Left colon (tissue), 2 donors: ENCODE data around the gene KIAA0408. TPM values are rescaled to one million over a fixed set of nuclear protein-coding genes. Genes with fewer than 3 reads are reported as not detected.

Experiments
- ATAC-seq: fragments of 200-7000 bp; cut with Tn5 transposase; one replicate; pipeline ENCODE4 v1.9.1; 2020; ENCODE audit warnings: mild to moderate bottlenecking, moderate library complexity
- DNase-seq, 2 donors: peaks; one replicate each; pipeline ENCODE4 v3.0.0-alpha.2; 2020
- intact Hi-C, 2 donors: fragments of 100-400 bp; cut with DNase I in 1 of 2; cut with micrococcal nuclease in 1 of 2; formaldehyde crosslinking; loops; one replicate each; pipeline versions ENCODE4 v1.11.2 to v1.14.0; 2022; cut with DNase I, micrococcal nuclease
- total RNA-seq, 2 donors: library from RNA; stranded (reverse); fragmentation: NEBNext Ultra II Directional; extraction: Animal tissue kit (Norgen Biotek cat#: 25700); gene quantifications; one replicate each; pipeline ENCODE4 v1.2.1, GENCODE V29; 2021
- donor health status: DM: no; HTN: no; CAD: no.
- donor health status: DM: yes; HTN: yes; CAD: no.

Gene KIAA0408
- total RNA-seq, 2 donors from 2014 or later: 1.5 to 6.5 TPM

DNA sequence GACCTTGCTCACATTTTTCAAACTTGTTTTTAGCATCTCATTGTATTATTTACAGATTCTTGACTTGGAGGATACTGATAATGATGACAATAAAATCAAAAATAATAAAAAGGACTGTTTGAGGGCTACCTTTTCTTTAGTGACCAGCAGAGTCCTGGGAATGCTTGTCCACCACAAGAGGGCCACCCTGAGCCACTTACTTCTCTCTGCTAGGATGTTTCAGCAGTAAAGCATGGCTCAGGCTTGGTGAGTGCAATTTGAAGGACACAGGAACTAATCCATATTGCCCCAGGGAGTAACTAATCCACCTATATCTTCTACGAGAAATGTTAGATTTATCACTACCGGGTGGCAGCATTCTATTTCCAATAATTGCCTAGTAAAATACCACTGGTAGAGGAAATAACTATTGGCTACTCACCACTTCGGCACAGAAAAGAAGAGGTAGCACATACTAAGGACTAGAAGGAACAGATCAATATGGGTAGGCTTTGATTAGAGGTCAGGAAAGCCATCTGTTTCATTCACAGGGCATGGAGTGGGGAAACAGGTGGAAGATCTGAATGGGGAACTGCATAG, 5.8 kb upstream of the KIAA0408 start:
- intact Hi-C loops: loop anchor here in 1 of 2 donors (5.0 to 10.0 kb wide), 3 partner anchors 52 to 160 kb away; partner anchors contain the start of gene MTCL3
- DNase-seq: peak; percentile 64 to 68
- peak; percentile 80 for ATAC-seq

DNA sequence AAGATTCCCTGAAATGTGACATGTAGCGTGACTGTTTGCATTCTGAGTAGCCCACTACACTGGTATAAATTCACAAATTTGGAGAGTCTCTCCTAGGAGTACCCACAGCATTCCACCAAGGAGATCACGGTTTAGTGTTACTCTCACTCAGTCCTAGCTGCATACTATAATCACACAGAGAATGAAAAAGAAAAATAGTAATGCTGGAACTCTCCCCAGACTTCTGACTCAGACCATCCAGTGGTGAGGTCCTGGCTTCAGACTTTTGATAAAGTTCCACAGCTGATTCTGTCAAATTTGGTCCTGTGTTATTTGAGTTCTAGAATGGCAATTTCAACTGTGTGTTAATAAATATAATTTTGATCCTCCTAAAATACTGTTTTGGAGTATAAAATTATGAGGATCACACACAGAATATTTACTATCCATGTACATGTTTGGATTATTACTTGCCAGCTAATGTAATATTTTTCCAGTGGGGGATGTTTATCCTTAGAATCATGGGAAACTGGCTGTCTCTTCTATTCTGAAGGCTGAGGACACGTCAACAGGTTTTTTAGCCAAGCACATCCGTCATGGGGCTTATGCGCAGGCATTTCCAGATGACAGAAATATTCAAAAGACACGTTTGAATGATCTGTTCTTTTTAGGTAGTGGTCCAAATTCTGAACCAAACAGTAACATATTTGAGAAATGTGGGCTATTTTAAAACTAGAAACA, 5.1 kb upstream of the KIAA0408 start:
- no peak for DNase-seq
- no peak for ATAC-seq
- intact Hi-C loops: loop anchor here in 1 of 2 donors (5.0 to 10.0 kb wide), 2 partner anchors 73 to 160 kb away; no protein-coding TSS in a partner anchor

DNA sequence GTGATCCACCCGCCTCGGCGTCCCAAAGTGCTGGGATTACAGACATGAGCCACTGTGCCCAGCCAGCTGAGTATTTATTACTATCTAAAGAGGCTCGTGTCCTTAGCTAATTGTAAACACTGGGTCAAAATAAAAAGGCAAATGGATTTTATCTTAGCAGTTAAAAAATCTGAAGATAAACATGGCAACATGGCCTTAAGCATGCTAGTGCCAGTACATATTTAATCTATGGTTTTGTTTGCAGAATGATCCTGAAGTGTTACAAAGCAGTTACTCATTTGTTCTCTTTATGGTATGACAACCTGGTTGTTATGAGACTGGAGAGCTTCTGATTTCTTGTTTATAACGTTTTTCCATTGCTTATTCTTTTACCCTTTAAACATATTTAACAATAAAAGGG, 3.9 kb upstream of the KIAA0408 start:
- ATAC-seq: no peak
- intact Hi-C loops: loop anchor here in 1 of 2 donors (5.0 to 10.0 kb wide), 2 partner anchors 74 to 158 kb away; no protein-coding TSS in a partner anchor
- DNase-seq: no peak

GRCh38 chr6:127462376-127462775, 3.2 kb upstream of the KIAA0408 start:
- no peak for ATAC-seq
- intact Hi-C loops: loop anchor here in 1 of 2 donors (5.0 to 10.0 kb wide), 2 partner anchors 75 to 158 kb away; no protein-coding TSS in a partner anchor
- DNase-seq: no peak

DNA sequence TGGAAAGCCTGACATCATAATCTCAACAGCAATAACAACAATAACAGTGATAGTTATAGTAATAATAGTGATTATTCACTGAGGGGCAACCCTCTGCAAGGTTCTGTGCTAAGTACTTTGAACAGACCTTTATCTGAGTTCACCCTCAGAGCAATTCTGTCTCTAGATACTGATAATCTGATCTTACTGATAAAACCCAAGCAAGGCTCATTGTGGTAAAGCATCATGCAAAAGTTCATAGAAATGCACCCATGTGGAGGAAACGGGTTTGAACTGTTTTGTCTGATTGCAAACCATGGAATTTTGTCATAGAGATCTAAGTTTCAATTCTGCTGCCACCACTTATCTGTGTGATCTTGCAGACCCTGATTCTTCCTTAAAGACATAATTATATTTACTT, 1.3 kb upstream of the KIAA0408 start:
- intact Hi-C loops: loop anchor here in 1 of 2 donors (5.0 to 10.0 kb wide), 2 partner anchors 77 to 156 kb away; no protein-coding TSS in a partner anchor
- ATAC-seq: no peak
- DNase-seq: no peak

GRCh38 chr6:127458817-127459216, 372 bp downstream of the KIAA0408 start:
- intact Hi-C loops: no loop called here
- DNase-seq: peak in 1 of 2 donors; percentile 39

DNA sequence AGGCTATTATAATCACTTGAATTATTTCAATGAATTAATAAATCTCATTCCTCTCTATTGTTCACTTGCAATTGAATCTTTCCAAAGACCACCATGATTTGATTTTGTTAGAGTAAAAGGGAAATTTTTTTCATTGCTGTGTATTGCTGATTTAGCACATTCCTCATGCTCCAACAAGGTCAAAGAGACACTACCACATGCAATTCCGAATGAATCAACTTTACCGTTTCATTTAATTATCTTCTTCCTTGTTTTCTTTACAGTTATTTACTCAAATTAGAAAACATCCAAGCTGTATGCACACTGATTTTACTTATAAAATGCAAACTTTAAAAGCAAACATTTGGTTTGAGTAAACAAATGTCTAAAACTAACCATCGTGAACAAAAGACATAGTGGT, 967 bp downstream of the KIAA0408 start:
- ATAC-seq (no peak), DNase-seq (no peak)
- intact Hi-C loops: no loop called here

More at GRCh38 chr6:127458817-127459216, 372 bp downstream of the KIAA0408 start:
- ATAC-seq: no peak

DNA sequence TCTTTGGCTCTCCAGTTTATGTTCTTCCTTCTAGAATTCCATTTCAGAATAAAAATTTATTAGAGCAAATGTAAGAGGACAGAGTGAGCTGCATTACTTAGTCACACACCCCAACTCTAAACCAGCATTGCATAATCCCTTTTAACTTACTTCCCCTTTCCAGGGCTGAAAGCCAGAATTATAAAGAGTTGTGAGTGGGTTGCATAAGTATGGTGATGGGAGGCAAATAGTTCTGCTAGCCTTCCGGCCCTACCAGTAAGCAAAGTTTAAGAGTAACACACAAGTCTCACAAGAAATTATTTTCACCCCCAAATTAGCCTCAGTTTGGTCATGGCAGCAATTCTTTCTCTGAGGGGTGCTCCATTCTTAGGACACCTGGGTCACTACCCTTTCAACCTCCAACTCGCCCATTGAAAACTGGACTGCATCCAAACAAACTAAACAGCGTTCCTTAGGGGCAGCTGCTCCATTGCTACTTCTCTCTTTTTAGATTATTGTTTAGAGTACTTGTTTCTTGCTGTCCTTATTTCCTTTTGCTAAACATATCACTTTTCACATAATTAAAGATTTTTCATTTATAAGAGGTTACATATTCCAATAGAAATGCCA, 1.6 kb downstream of the KIAA0408 start:
- intact Hi-C loops: no loop called here
- ATAC-seq: no peak
- DNase-seq: no peak

DNA sequence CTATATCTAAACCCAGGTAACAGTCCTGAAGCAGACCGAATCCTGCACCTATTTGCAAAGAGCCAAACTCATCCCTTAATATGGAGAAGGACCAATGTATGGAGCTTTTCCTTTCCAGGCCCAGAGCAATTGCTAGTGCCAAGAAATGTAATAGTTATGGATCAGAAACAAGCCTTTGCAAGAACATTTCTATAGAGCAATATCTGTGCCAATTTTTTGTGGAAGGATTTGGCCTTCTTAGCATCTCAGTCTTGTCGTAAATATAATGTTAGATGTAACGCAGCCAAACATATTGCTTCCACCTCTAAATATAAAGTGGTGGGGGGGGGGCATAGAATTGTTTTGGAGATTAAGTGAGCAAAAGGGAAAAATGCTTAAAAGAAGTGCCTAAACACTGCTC, 2.7 kb downstream of the KIAA0408 start:
- intact Hi-C loops: no loop called here
- no peak for DNase-seq
- no peak for ATAC-seq

DNA sequence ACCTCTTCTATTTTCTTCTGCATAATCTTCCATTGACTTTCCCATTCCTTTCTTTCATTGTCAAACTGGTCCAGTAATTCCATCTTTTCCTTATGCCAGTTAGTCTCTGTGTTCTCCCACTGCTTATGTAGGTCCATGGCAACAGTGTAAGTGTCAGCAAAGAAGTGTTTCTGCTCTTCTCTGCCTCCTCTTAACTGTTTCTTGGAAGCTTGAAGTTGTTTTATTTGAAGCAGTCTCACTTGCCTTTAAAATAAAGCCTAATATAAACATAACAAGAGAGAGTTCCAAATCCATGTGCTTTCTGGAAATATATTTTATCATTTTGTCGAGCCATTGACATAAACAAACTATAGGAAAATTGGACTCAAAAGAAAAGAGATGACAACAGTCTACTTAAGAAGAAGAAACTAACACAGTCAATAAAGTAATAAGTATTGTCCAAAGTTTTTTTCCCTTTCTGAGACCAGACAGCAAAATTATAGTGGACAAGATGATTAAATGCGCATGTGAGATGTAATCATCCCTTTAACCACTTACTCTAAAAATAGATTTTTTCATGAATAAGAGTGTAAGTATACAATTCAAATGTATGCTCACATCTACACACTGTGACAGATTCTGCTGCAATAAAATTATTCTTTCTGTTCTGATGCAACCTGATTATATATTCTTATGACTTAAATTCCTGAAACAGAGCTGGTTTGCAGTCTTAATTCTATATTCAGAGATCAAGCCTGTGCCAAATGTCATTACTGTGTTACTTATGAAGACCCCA, 5.2 kb downstream of the KIAA0408 start:
- intact Hi-C loops: no loop called here
- no peak for ATAC-seq
- no peak for DNase-seq

DNA sequence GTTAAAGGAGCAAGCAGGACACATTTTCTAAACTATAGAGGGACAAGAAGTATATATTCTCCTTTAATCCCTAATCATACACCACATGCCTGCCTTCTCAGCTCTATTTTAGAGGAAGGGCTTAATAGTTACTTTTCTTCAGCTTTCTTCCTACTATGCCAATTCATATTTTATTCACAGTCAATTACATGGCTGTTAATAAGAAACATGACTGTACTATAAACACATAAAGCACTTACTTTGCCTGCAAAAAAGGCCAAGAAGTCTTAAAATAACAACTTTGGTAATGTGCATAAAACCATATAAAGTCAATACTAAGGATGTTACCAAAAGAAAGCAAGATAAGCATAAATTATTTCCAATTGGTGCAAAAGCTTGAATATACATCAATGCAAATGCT, 6.4 kb downstream of the KIAA0408 start:
- no peak for DNase-seq
- no peak for ATAC-seq
- intact Hi-C loops: no loop called here

- intact Hi-C loops: no loop called here
- ATAC-seq: no peak
- no peak for DNase-seq
These were observed 7.8 kb downstream of the KIAA0408 start for GRCh38 chr6:127451388-127451787.

- ATAC-seq: no peak
- intact Hi-C loops: no loop called here
- DNase-seq: no peak
These were observed 11.4 kb downstream of the KIAA0408 start for GRCh38 chr6:127447780-127448179.

- ATAC-seq: no peak
These were observed 12.8 kb downstream of the KIAA0408 start for GRCh38 chr6:127446356-127446755.

DNA sequence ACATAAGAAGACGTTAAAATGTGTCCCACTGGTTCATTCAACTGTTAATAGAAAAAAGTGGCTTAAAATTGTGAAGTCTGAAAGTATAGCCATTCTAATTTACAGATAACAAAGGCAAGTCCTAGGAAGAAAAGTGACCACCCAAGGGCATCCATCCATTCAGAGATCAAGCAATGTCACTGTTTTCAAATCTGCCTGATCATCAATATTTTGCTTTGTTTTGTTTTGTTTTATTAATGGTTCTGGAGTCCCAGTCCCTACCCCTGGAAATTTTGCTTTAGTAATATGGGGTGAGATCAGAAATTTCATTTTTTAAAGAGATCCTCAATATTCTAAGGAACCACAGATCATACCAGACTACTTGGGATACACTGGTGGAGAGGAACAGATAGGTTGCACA, 17.3 kb downstream of the KIAA0408 start:
- ATAC-seq (no peak), DNase-seq (no peak)
- intact Hi-C loops: no loop called here

More at GRCh38 chr6:127446356-127446755, 12.8 kb downstream of the KIAA0408 start:
- intact Hi-C loops: no loop called here
- no peak for DNase-seq

- no peak for ATAC-seq
- intact Hi-C loops: no loop called here
These were observed 19.5 kb downstream of the KIAA0408 start for GRCh38 chr6:127439718-127440117.

DNA sequence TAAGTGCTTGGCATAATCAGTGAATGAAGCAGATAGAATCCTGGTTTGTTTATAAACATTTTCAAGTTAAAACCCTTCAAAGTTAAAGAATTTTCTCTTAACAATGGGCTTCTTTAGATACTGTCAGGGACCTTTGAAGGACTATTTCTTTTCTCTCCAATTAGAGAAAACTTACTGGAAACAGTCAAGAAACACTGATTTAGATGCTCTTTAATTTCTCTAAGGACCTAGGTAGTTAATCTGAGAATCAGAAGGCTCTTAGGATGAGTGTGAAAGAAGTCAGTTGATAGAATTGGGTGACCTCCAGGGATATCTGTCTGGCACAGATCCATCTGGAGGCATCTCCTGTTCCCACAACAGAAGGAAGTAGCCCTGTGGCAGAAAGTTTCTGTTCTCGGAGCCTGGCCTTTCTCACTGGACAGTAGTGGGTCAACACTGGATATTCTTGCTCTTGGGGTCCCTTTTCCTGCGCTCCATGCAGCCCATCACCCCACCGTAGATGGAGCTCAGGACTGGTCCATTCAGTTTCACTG, 22.5 kb downstream of the KIAA0408 start:
- intact Hi-C loops: no loop called here
- ATAC-seq: no peak
- DNase-seq: no peak

More at GRCh38 chr6:127439718-127440117, 19.5 kb downstream of the KIAA0408 start:
- no peak for DNase-seq

DNA sequence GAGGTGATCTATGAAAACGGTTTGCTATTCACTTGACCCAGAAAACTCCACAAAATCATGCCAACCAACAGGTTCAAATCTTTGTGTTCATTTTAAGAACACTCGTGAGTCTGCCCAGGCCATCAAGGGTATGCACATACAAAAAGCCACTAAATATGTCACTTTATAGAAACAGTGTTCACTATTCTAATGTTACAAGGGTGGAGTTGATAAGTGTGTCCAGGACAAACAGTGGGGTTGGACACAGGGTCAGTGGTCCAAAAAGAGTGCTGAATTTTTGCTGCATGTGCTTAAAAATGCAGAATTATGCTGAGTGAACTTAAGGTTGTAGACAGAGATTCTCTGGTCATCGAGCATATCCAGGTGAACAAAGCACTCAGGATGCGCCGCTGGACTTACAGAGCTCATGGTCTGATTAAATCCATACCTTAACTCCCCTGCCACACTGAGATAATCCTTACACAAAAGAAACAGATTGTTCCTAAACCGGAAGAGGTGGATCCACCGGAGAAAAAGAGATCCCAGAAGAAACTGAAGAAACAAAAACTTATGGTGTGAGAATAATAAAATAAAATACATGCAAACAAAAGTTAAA, 23.5 kb downstream of the KIAA0408 start:
- intact Hi-C loops: no loop called here
- ATAC-seq (no peak), DNase-seq (no peak)
